Measurements from ENCODE around the gene SFMBT1.

Gene SFMBT1

DNA sequence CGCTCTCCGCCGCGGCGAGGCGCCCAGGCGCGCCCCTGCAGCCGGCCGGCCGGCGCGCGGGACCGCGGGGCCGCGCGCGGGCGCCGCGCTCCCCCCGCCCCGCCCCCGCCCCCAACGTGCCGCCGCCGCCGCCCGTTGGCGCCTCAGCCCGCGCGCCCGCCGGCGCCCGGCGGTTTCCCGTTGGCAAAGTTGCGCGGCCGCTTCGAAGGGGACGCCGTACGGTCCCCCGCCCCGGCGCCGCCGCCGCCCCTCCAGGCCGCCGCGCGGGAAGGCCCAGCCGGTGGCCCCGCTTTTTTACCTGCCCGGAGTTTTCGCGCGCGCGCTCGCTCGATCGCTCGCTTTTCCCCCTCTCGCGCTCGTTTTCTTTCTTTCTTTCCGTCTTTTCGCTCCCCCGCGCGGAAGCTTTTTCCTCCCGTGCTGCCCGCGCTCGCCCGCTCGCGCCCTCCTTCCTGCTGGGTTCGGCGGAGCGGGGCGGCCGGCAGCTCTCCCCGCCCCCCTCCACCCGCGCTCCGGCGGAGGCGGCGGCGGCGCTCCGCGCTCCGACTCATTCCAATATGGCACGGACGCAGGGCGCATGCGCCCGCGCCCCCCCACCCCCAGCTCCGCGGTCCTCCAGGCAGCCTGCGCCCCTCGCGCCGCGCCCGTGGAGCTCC is at the start of gene SFMBT1:
Gene SFMBT1 (minus strand): TSS at position 556 of the 653 bp plus-strand sequence. CDS start 76,945 bp downstream, outside the sequence.
- peak; percentile 60 for DNase-seq (ENCODE audit: low read depth)

- no peak for DNase-seq (ENCODE audit: low read depth)
These were observed 47.1 kb upstream of the SFMBT1 start for GRCh38 chr3:53092942-53093341.

DNA sequence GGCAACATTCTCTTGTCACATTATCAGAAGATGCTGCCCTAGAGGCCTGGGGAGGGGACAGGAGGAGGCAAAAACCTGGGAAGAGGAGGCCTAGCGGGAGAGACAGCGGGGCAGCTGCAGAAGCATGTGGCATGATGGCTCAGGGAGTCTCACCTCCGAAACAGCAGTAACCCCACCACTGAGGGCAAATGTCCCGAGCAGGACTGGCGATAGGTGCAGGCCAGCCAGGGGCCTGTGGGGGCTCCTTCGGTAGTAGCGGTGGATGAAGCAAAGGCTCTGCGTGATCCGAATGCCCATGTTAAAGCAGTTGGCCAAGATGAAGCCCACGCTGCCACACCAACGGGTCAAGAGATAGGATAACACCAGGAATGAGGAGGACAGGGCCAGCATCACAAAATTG is 46.3 kb upstream of the SFMBT1 start:
- no peak for DNase-seq (ENCODE audit: low read depth)

- no peak for DNase-seq (ENCODE audit: low read depth)
These were observed 45.1 kb upstream of the SFMBT1 start for GRCh38 chr3:53091011-53091410.

- DNase-seq (ENCODE audit: low read depth): no peak
These were observed 43.6 kb upstream of the SFMBT1 start for GRCh38 chr3:53089511-53089910.

DNA sequence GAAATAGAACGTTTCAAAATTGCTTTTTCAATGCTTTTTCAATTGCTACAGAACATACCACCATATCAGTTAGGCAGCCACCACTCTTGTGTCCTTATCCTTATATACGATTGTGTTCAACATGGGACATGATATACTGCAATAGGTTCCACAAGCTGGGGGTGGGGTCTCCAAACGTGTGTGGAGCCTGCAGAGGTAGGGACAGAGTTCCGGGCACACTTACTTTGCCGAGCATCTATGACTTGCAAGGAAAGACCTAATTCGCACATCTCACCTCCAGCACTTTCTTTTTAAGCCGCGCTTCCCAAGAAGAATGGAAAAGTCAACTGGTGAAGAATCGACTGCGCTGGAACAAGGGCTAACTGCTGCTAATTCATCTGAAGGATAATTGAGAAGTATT is 39.6 kb upstream of the SFMBT1 start:
- DNase-seq (ENCODE audit: low read depth): no peak

DNA sequence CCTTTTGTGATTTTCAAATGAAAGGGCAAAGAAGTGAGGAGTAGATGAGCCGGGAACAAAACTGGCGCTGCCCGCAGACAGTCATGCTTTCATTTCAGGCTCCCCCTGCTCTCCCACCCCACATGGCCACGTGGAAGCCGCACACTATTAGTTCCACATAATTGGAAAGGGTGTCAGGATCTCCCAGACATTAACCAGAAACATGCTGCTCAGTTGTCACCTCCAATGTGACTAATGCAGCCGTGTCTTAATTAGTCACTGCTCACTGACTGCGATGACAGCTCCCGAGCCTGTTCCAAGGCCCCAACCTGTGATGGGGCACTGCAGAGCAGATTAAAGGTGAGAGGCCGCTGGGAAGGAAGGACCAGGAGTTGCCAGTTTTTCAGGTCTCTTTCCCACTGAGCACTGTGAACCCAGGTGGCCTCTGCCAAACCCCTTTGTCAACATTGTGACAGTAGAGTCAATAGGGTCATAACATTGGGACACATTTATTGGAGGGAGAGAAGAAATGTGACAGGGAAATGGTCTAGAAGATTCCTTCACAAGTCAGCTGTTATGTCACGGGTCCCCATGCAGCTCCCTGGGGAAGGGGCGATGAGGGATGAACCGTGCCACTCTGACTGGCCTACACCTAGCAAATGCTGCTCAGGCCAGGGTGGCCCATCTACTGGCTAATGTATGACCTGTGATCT is 38.6 kb upstream of the SFMBT1 start:
- no peak for DNase-seq (ENCODE audit: low read depth)

DNA sequence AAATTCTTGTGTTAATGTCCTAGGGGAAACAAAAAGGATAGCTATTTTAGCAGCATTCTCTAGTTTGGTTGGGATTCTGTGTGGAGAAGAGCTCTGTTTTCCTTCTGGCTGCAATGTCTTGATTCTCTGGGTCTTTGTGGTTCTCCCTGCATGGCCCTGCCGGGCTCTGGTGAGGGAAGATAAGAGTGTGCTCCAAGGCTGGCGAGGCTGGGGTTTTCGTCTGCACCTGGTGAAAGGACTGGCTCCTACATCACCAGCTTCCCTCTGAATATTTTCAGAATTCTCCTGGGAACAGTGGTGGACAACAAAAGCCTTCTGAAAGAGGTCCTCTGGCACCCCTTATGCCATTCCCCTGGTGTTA is 38.1 kb upstream of the SFMBT1 start:
- no peak for DNase-seq (ENCODE audit: low read depth)

DNA sequence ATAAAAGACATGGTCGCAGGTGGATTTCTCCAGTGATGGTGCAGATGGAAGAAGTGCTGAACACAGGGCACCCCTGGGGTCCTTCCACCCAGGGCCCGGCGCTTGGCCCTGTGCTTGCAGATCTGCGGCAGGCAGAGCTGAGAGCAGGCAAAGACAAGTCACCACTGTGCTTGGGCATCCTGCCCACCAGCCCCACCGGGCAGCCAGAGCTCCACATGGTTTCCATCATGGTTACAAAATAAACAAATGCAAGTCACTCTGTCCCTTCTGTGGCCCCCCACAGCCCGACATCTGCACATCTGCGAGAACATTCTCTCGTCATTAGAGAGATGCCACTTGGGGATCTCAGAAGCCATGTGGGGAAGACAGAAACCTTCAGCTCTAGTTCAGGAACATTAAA is 37.6 kb upstream of the SFMBT1 start:
- no peak for DNase-seq (ENCODE audit: low read depth)

DNA sequence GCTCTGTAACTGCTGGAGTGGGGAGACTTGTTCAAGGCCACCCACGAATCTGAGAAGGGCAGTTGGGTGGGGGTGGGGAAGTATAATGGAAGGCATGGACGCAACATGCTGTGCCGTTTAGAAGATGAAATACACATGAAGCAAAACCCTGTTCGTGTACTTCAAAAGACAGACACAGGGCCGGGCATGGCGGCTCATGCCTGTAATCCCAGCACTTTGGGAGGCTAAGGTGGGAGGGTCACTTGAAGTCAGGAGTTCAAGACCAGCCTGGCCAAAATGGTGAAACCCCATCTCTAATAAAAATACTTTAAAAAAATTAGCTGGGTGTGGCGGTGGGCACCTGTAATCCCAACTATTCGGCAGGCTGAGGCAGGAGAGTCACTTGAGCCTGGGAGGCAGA is 36.9 kb upstream of the SFMBT1 start:
- no peak for DNase-seq (ENCODE audit: low read depth)

DNA sequence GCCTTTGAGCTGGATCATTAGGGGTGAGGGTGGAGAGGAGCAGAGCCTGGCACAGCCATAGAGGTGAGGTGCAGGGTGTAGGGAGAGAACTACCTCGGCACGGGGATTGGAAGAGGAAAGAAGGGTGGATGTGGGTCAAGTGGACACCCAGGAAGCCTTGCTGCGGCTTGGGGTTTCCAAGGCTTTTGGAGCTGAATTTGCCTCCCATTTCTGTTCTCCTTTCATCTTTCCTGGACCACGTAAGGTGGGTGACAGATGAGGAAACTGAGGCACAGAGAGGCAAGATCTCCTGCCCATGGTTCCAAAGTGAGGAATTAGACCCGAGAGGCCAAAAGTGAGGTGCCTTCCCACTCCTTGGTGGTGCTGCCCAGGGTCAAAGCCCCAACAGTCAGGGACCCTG is 35.4 kb upstream of the SFMBT1 start:
- DNase-seq (ENCODE audit: low read depth): no peak

GRCh38 chr3:53080612-53081205 is 34.8 kb upstream of the SFMBT1 start:
- DNase-seq (ENCODE audit: low read depth): no peak

DNA sequence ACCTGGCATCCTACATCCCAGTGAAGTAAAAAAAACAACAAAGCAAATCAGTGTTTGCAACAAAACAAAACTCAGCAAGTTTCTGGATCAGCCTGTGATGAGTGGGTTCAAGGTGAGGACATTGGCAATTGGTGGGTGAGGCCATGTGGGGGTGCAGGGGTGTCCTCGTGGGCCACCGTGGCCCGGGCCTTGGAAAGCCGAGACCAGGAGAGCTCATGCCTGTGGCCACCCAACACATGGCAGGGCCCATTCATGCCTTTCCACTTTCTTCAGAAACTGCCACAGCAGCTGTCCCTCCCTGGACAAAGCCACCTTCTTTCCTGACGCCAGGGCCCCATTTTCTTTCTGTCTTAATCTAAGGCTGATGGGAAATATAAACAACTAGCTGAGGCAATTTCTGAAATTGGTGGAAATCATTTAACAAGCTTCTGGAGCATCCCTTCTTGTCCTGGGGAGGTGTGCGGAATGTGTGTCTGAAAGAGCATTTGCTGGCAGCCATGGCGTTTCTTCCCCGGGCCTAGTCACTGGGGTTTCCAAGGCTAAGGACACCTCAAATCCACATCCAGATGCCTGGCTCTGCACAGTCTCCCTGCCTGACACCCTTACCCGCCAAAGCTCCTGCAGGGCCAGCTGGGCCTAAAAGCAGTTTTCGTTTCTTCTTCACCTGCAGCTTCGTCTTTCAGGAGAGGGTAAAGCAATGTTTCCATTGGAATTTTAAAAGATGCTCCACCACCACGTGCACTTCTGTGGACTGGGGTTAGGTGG is 34.1 kb upstream of the SFMBT1 start:
- DNase-seq (ENCODE audit: low read depth): no peak

DNA sequence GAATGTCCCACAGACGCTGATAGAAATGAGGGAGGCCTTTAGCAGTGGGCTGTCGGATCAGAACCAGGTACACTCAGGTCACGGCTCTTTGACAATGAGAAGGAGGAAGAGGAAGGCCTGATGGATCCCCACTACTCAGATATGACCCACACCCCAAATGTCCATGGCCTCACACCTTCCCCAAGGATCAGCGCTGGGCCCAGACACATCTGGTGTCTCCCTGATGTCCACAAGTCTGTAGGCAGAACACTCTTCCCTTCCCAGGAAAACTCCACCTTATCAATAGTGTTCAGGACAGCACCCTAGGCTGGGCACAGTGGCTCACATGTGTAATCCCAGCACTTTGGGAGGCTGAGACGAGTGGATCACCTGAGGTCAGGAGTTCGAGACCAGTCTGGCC is 33.3 kb upstream of the SFMBT1 start:
- no peak for DNase-seq (ENCODE audit: low read depth)

GRCh38 chr3:53078656-53079055 is 32.8 kb upstream of the SFMBT1 start:
- DNase-seq (ENCODE audit: low read depth): no peak

DNA sequence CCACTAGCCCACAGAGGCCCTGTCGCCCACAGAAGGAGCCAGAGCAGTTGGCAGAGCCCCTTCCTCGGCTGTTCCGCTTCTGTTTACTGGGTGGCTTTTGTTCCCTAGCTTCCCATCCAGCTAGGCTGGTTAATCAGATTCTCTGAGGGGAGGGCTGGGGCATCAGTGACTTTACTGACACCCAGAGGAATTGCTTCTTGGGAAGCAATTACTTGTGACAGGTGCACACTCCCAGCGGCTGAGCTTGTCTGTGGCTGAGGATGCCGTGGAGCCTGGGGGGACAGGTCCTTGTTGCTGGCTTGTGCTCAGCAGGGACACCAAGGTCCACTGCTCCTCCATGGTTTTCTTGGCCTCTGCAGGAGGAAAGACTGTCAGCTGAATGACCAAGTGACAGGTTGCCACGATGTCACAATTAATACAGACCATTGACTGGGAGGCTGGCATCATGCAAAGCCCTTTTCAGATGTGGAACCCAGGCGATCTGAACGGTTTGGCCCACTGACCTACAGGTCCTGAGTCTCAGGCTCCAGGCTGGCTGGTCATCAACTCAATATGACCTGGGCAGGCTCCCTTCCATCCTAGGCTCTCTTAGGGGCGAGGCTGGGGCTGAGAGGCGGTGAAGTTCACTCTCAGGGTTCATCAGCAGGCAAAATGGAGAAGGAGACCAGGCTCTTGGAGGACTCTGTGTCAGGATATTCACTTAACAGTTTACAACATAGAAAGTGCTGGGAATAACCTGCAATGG is 31.8 kb upstream of the SFMBT1 start:
- no peak for DNase-seq (ENCODE audit: low read depth)

- no peak for DNase-seq (ENCODE audit: low read depth)
These were observed 29.9 kb upstream of the SFMBT1 start for GRCh38 chr3:53075743-53076140.

DNA sequence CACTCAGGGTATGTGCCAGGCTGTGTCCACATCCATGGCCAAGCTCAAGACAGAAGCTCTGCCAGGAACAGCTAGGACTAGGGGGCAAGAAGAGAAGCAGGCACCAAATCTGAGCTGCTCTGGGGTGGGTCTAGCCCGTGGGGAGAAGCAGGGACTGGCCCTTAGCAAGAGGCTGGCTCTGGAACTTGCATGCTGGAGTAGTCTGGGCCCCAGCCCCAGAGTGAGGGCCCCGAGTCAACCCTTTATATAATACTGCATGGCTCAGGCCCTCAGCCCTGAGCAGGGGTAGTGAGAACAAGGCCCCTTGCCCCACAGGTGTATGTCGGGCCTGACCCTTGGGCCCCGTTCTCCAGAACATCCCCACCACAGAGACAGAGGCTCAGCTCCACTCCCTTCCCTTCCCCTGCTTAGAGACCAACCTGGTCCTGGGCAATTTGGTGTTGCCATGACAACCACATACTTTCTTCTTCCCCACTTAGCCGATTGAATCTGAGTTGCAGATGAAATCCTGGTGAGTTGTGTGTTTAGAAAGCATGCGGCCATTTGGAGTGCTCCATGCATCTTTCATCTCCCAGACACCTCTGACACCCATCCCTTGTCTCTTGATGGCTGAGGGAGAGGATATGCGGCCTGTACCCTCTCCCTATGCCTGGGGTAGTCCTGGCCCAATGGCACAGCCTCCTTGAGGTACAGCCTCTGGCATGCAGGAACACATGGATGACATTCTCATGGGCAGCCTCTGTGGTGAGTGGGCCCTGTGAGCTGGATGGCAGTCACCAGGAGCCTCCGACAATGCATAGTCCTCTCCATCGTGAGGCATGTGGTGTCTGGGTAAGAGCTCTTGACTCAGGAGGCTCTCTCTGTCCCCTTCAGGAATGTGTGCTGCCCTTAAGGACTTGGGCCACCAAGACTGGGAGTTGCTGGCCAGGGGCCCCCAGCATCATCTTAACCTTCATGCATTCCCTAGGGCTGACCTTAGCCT is 29.2 kb upstream of the SFMBT1 start:
- DNase-seq (ENCODE audit: low read depth): no peak

DNA sequence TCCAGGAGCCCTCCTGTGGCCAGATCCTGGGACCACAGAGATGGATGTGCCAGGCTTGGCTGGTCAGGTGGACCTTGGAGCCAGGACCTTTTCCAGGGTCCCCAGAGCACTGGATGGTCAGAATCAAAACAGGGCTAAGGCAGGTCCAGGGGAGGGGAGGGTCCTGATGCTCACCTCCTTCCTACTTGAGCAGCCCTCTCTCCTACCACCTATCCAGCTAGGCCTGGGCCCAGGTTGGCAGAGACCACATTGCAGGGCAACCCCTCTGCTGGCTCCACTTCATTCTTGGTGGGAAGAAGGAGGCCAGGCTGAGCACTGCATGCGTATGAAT is 28.5 kb upstream of the SFMBT1 start:
- DNase-seq (ENCODE audit: low read depth): no peak

GRCh38 chr3:53073553-53074365 is 27.9 kb upstream of the SFMBT1 start:
- DNase-seq (ENCODE audit: low read depth): no peak
